Left hindlimb (tissue), 1 donor: ENCODE data around the gene BCL2L2.

Experiments used
- DNase-seq: peaks from one replicate; pipeline ENCODE4 v3.0.0-alpha.2; 2018

BCL2L2 gene

DNA sequence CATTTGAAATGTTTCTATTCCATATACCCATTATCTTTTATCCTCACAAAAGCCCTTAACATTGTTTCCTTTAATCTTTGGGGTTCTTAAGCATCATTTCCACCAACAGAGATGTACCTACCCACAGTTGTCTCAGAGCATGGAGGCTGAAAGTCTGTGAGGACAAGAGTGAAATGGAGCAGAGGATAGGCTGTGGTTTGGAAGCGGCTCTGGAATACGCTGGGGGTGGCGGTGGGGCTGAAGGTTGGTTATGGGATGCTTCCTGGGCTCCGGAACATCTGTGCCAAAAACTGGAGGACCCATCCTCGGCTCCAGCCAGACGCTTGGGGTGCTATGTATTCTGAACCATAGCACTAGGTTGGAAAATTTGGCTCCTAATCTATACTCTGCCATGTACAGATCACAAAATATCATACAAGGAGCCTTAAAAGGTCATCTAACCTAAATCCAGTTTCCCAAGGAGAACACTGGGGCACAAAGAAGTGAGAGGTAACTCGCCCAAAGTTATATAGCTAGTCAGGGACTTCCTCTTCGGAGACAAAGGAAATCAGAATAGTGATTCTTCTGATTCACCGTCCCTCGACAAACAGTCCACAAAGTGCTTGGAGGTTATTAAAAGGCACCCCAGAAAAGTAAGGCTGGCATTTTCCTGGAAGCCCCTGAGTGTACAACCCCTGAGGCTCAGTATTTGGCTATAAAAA, 6.5 kb upstream of the BCL2L2 start:
- no peak for DNase-seq

GRCh38 chr14:23300687-23301223, 5.9 kb upstream of the BCL2L2 start:
- DNase-seq: no peak

- DNase-seq: peak; percentile 99
Measured at GRCh38 chr14:23301288-23301968, 5.2 kb upstream of the BCL2L2 start.

DNA sequence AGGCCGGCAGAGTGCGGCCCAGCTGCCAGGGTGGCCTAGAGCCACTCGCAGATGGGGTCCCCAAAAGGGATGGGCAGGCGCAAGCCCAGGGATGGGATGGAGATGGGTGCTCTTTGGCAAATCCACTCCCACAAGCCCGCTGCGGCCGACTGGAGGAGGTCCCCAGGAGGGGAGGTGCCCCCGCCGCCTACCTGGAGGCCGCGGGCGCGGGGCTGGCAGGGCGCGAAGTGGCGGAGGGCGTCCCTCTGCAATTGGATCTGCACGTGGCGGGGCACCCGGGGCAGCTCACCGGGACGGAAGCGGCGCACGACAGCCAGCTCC, 4.7 kb upstream of the BCL2L2 start:
- DNase-seq: no peak

DNA sequence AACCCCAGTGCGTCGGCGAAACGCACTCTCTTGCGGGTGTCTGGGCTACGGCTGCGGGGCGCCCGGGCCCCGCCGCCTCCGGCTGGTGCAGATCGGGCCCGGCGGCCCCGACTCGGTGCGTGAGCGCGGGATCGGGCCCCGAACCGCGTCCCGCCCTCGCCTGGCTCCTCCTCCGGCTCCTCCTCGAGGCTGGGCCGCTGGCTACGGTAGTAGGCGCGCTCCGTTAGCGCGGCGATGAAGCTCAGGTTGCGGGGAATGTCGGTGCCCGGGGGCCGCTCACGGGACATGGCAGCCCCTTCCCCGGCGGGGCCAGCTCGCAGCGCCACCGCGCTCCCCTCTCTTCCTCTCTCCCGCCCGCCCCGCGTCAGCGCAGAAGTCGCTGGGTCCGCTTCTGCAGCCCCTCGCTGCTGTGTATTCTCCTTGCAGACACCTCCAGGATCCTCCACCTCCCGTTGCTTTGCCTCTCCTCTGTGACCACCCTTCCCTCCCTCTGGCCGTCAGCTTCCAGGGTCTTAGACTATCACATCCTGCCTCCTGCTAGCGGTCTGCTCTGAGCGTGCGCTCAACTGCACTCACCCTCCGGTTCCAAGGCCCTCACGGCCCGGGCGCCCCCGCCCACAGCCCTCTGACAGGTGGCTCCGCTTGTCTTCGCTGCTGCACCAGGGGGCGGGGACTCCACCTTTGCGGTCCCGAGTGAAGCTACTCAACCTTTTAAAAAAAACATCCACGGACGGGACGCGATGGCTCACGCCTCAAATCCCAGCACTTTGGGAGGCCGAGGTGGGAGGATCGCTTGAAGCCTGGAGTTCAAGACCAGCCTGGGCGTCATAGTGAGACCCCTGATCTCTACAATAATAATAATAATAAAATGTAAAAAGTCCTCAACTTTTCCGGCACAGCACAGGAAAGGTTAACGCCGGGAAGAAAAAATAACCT, 4.1 kb upstream of the BCL2L2 start, which contains the start of gene PPP1R3E:
Gene PPP1R3E, minus strand, starts transcription at position 570 of the 936 bp plus-strand sequence. Its CDS starts 283 bp downstream, at position 287.
- peak; percentile 73 for DNase-seq

GRCh38 chr14:23307146-23307530, 505 bp downstream of the BCL2L2 start:
- no peak for DNase-seq

DNA sequence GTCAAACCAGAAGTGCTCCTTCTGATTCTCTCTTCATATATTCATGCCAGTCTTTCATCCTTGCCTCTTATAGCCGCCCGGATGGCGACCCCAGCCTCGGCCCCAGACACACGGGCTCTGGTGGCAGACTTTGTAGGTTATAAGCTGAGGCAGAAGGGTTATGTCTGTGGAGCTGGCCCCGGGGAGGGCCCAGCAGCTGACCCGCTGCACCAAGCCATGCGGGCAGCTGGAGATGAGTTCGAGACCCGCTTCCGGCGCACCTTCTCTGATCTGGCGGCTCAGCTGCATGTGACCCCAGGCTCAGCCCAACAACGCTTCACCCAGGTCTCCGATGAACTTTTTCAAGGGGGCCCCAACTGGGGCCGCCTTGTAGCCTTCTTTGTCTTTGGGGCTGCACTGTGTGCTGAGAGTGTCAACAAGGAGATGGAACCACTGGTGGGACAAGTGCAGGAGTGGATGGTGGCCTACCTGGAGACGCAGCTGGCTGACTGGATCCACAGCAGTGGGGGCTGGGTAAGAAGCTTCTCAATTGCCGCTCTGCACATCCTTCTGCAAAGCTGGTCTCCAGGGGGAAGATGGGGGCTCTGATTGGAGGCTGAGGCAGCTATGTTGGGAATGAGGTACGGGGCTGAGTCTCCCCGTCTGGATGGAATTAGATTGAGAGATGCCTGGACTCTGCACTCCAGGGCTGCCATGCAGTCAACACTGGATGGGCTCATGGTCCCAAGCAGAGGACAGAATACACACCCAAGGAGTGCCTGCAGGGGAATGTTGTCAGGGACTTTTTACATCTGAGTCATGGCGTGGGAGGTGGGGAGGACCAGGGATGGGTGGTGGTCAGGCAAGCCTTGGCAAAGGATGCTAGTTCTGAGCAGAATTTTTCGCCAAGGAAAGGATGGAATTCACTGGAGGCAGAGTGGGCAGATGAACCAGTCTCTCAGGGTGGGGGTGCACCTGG, 1.3 kb downstream of the BCL2L2 start:
- no peak for DNase-seq

- DNase-seq: no peak
Measured at GRCh38 chr14:23308721-23309445, 2.2 kb downstream of the BCL2L2 start.

DNA sequence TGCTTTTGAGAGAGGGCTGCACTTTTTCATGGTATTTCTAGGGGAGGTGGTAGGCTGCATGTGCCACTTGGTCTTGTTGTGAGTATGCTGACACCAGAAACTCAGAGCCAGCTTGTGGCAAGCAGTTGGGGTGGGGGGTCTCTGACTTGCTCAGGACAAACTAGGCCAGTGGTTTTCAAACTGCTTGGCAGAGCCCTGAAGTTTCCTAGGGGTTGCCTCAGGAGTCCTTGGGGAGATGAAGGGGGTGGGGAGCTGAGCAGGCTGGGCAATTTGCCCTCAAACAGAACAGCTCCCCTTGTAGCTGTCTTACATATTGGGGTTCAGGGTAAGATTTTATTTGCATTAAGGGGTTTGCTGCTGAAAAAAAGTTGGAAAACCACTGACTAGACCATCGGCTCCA, 3.9 kb downstream of the BCL2L2 start:
- no peak for DNase-seq

DNA sequence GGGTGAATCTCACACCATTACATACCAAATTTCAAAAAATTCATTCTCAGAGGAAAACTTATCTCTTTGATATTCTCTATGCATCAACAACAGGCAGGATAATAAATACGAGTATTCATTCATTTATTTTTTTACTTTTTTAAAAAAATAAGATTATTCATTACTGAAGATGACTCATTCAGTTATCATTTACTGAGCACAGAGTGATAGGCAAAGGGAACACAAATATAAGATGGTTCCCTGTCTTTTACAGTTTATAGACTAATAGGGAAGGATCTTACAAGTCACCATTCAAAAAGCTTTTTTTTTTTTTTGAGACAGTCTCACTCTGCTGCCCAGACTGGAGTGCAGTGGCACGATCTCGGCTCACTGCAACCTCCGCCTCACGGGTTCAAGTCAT, 9.7 kb downstream of the BCL2L2 start:
- DNase-seq: no peak

DNA sequence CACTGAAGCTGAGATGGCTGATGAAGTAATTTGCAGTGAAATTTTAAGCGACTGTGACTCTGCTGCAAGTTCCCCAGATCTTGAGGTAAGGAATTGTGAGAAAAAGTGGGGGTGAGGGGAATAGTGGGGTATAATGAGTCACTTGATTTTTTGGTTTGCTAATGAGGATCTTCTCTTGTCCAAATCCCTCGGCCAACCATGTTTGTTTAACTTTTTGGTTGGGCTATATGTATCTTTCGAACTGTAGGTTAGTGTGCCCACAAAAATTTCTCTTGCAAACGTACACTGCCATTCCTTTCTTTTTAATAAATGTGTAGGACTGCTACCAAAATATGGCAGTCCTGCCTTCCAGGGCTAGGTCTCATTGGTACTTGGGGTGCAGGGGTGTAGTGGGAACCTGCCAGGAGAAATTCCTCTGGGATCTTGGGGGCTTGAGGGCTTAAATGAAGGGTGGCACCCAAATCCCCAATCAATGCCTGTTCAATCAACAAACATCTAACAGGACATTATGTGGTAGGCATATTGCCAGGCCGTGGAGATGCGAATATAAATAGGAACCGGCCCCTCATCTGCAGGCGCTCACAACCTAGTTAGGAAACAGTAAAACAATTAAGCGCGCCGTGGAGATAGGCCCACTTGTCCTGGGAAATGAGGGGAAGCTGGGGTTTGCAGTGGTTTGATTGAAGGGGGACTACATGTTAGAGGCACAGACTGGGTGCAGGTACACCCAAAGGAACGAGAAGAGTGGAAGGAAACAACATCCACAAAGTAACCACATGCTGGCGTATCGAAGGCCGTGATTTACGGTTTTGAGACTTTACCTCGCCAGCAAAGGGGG, 13.3 kb downstream of the BCL2L2 start:
- no peak for DNase-seq

DNA sequence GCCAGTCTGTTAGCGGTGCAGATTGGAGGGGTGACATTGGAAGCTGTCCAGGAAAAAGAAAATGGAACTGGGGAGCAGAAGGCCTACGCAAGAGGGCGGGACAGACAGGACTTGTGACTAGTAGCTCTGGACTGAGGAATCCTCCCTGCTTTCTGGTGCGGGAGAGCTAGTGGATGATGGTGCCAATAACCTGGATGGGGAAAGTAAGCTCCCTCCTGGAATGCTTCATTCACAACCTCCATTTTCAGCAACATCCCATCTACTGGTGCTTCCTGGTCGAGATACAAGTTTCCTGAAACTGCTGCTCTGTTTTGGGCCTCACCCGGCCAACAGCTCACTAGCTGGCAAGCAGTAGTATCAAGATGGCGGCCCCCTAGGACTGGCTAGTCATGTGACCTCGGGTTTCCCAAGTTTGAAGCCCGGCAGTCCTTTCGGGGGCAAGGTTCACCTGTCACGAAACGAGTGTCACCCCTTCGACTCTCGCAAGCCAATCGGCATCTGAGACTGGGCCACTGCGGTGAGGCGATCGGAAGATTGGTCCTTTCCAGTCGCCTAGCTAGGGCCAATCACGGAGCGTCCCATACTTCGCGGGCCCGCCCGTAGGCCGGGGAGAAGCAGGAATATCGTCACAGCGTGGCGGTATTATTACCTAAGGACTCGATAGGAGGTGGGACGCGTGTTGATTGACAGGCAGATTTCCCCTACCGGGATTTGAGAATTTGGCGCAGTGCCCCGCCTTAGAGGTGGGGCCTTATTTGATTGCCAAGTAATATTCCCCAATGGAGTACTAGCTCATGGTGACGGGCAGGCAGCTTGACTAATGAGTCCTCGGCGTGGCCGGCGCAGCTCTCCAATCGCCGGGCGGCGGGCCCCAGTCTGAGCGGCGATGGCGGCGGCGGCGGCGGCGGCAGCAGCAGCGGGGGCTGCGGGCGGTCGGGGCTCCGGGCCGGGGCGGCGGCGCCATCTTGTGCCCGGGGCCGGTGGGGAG, 14.2 kb downstream of the BCL2L2 start, which contains the start of gene PABPN1:
Gene PABPN1, plus strand, starts transcription at position 874 of the 988 bp plus-strand sequence. Its CDS starts 13 bp downstream, at position 887.
- peak; percentile 99 for DNase-seq

- DNase-seq: peak; percentile 59
Measured at GRCh38 chr14:23321572-23322547, 15.2 kb downstream of the BCL2L2 start.

- no peak for DNase-seq
Measured at GRCh38 chr14:23322568-23323517, 16.2 kb downstream of the BCL2L2 start.

GRCh38 chr14:23323838-23324454, 17.3 kb downstream of the BCL2L2 start:
- no peak for DNase-seq

- no peak for DNase-seq
Measured at GRCh38 chr14:23324455-23324846, 17.8 kb downstream of the BCL2L2 start.
